ENCODE measurements around the gene TMEM252.

The TMEM252 gene

GRCh38 chr9:68496356-68496755 lies 44.3 kb downstream of the TMEM252 start:
- Mint-ChIP-seq H3K4me1 (ENCODE audit: low read depth) (no peaks in the 10 kb centered on the region), H3K36me3 (ENCODE audit: low read depth) (no peaks in the 10 kb centered on the region), H3K27me3 (peaks cover 12% of the 10 kb centered on the region), H3K27ac (no peak overlapping the region), H3K4me3 (no peak overlapping the region), H3K9me3 (no peaks in the 10 kb centered on the region)

- peaks cover 12% of the 10 kb centered on the region for H3K27me3 Mint-ChIP-seq
- no peaks in the 10 kb centered on the region for H3K4me1 Mint-ChIP-seq (ENCODE audit: low read depth)
- H3K9me3 Mint-ChIP-seq = no peaks in the 10 kb centered on the region
- H3K27ac Mint-ChIP-seq = no peak overlapping the region
- H3K36me3 Mint-ChIP-seq (ENCODE audit: low read depth) = no peaks in the 10 kb centered on the region
- no peak overlapping the region for H3K4me3 Mint-ChIP-seq
Measured at GRCh38 chr9:68495247-68495646, 45.4 kb downstream of the TMEM252 start.

GRCh38 chr9:68493958-68494577 lies 46.6 kb downstream of the TMEM252 start:
- Mint-ChIP-seq H3K27ac (no peak overlapping the region), H3K4me1 (ENCODE audit: low read depth) (no peaks in the 10 kb centered on the region), H3K27me3 (peaks cover 13% of the 10 kb centered on the region), H3K9me3 (no peaks in the 10 kb centered on the region), H3K4me3 (no peak overlapping the region), H3K36me3 (ENCODE audit: low read depth) (no peaks in the 10 kb centered on the region)

- H3K9me3 Mint-ChIP-seq = no peaks in the 10 kb centered on the region
- H3K4me1 Mint-ChIP-seq (ENCODE audit: low read depth) = no peaks in the 10 kb centered on the region
- peaks cover 18% of the 10 kb centered on the region for H3K27me3 Mint-ChIP-seq
- H3K27ac Mint-ChIP-seq = no peak overlapping the region
- H3K36me3 Mint-ChIP-seq (ENCODE audit: low read depth) = no peaks in the 10 kb centered on the region
- no peak overlapping the region for H3K4me3 Mint-ChIP-seq
Measured at GRCh38 chr9:68493541-68493940, 47.1 kb downstream of the TMEM252 start.

DNA sequence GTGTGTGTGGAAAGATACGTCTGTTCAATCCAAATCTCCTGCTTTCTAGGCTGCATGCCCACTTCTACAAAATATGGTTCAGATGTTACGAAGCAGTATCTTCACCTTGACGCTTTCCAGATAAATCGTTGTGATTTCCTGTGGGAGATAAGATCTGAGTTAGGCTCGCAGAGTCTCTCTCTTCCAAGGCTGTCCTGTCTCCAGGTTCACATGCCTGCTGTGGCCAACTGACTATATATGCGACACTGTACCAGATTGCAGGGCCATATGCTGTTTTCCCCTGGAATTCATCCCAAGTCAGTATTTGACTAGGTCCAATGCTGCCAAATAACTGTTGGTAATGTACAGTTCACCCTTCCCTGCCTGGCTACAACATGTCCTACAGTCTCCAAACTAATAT lies 47.9 kb downstream of the TMEM252 start:
- H3K27ac Mint-ChIP-seq = no peak overlapping the region
- H3K4me1 Mint-ChIP-seq (ENCODE audit: low read depth) = no peaks in the 10 kb centered on the region
- no peaks in the 10 kb centered on the region for H3K9me3 Mint-ChIP-seq
- H3K4me3 Mint-ChIP-seq = no peak overlapping the region
- no peaks in the 10 kb centered on the region for H3K36me3 Mint-ChIP-seq (ENCODE audit: low read depth)
- peaks cover 18% of the 10 kb centered on the region for H3K27me3 Mint-ChIP-seq

DNA sequence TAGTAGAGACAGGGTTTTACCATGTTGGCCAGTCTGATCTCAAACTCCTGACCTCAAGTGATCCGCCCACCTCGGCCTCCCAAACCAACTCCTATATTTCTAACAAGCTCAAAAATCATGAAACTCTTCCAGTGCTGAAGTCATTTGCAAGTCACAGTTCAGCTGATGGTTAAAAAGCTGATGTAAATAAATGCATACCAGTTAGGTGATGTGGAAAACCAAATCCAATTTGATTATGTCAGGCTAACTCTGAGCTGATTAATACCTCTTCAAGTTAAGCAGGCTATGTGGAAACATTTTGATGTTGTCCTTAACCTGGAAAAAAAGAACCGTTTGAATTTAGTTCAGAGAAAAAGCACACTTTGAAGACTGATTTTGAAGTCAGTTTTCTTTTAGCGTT lies 51.0 kb downstream of the TMEM252 start:
- Mint-ChIP-seq H3K4me3 (no peak overlapping the region), H3K36me3 (ENCODE audit: low read depth) (no peaks in the 10 kb centered on the region), H3K9me3 (no peaks in the 10 kb centered on the region), H3K27me3 (peaks cover 24% of the 10 kb centered on the region), H3K4me1 (ENCODE audit: low read depth) (no peaks in the 10 kb centered on the region), H3K27ac (no peak overlapping the region)

DNA sequence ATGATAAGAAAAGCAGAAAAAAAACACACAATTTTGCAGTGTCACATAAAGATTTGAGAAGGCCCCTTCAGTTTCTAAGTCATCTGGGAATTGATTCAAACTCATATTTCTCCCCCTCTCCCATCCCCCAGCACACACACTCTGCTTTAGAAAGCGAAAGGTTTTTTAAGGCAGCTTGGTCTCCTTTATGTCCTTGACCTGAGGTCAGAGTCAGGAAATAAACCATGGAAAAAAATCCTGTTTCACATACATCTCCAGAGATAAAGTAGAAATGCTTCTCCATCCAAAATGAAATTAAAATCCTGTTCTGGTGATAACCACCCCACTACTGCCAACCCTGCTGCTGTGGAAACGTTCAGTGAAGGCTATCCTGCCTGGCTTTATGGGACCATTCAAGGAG lies 52.6 kb downstream of the TMEM252 start:
- Mint-ChIP-seq H3K4me3 (no peak overlapping the region), H3K9me3 (no peaks in the 10 kb centered on the region), H3K27me3 (peaks cover 15% of the 10 kb centered on the region), H3K36me3 (ENCODE audit: low read depth) (no peaks in the 10 kb centered on the region), H3K4me1 (ENCODE audit: low read depth) (no peaks in the 10 kb centered on the region), H3K27ac (no peak overlapping the region)

Data from stimulated activated naive CD8-positive, alpha-beta T cell treated with anti-CD3 and anti-CD28 coated beads, Interleukin-15, Interleukin-2, amounts not matched to agents 100 ng/mL and 50 ng/mL, for 24 hours (primary cell).